NCI-H2107 treated with DMSO at 0.1 percent for 48 hours (cell line): ENCODE data around the gene NFYB.
"Not testable (repeated sequence)": the region's sequence is repeated elsewhere in the genome, so short reads cannot be mapped to it uniquely, and the experiment has no call there.

Experiments used
- DNase-seq: peaks from one replicate; lab custom pipeline; 2025; ENCODE audit not compliant: unreplicated experiment; lab: John Stamatoyannopoulos, UW

NFYB gene

GRCh38 chr12:104121001-104121400, 17.0 kb downstream of the NFYB start:
- no peak for DNase-seq

GRCh38 chr12:104115587-104115975, 22.4 kb downstream of the NFYB start:
- DNase-seq: no peak

GRCh38 chr12:104114834-104115586, 23.0 kb downstream of the NFYB start:
- DNase-seq: not testable (repeated sequence)

- no peak for DNase-seq
These were observed 28.4 kb downstream of the NFYB start for GRCh38 chr12:104109446-104110271.

GRCh38 chr12:104108755-104109445, 29.1 kb downstream of the NFYB start:
- DNase-seq: peak; percentile 70

GRCh38 chr12:104106965-104107364, 31.0 kb downstream of the NFYB start:
- no peak for DNase-seq

GRCh38 chr12:104105461-104105860, 32.5 kb downstream of the NFYB start:
- DNase-seq: no peak

GRCh38 chr12:104097954-104098353, 40.1 kb downstream of the NFYB start:
- no peak for DNase-seq

GRCh38 chr12:104095289-104095688, 42.7 kb downstream of the NFYB start:
- DNase-seq: no peak

GRCh38 chr12:104094284-104094683, 43.7 kb downstream of the NFYB start:
- no peak for DNase-seq

- no peak for DNase-seq
These were observed 46.9 kb downstream of the NFYB start for GRCh38 chr12:104091136-104091535.

GRCh38 chr12:104090685-104091084, 47.3 kb downstream of the NFYB start:
- no peak for DNase-seq

- DNase-seq: no peak
These were observed 54.1 kb downstream of the NFYB start for GRCh38 chr12:104083769-104084475.

- no peak for DNase-seq
These were observed 57.2 kb downstream of the NFYB start for GRCh38 chr12:104080764-104081163.

GRCh38 chr12:104079024-104079423, 59.0 kb downstream of the NFYB start:
- DNase-seq: no peak

GRCh38 chr12:104073699-104074098, 64.3 kb downstream of the NFYB start:
- DNase-seq: no peak

- DNase-seq: no peak
These were observed 65.9 kb downstream of the NFYB start for GRCh38 chr12:104072099-104072498.
